ENCODE measurements around the gene EP400. TPM values are rescaled to one million over a fixed set of nuclear protein-coding genes. Genes with fewer than 3 reads are reported as not detected.
A peak's percentile ranks its signal among the peaks of the same experiment; 100 is the strongest.
"Not testable (repeated sequence)": the region's sequence is repeated elsewhere in the genome, so short reads cannot be mapped to it uniquely, and the experiment has no call there.

EP400 gene
- total and polyA plus RNA-seq, 12 donors, result 11.5 to 43.2 (median 28.8) TPM

DNA sequence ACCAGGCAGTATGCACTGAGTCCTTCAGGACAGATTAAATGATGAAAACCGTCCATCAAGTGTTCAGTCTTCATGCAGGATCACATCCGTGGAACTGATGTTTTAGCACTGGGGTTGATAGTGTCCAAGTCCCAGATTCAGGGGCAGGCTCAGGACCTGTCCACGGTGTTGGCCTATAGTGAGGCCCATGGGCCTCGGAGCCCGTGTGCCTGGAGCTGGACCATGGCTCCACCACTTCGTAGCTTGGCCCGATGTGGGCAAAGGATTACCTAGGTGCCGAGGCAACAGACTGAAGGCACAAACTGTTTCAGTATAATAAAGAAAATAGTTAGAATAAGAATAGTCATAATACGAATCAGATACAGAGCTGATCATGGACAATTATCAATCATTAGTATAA is 152.6 kb downstream of the EP400 start:
- peak in 1 of 7 donors; percentile 1 for DNase-seq
- H3K9me3 ChIP-seq (replicated peaks in 1 of 3), result no peaks in the 10 kb centered on the region
- no peaks in the 10 kb centered on the region for H3K27me3 ChIP-seq
- 87 to 97% (median 92%) methylated on average over 9 of the region's 9 CpGs for WGBS, 4 donors
- no peak overlapping the region for H3K4me3 ChIP-seq
- no peak for TF ChIP-seq POLR2A (IDR thresholded peaks at IDR 0.05)
- TF ChIP-seq, protein P1, sequence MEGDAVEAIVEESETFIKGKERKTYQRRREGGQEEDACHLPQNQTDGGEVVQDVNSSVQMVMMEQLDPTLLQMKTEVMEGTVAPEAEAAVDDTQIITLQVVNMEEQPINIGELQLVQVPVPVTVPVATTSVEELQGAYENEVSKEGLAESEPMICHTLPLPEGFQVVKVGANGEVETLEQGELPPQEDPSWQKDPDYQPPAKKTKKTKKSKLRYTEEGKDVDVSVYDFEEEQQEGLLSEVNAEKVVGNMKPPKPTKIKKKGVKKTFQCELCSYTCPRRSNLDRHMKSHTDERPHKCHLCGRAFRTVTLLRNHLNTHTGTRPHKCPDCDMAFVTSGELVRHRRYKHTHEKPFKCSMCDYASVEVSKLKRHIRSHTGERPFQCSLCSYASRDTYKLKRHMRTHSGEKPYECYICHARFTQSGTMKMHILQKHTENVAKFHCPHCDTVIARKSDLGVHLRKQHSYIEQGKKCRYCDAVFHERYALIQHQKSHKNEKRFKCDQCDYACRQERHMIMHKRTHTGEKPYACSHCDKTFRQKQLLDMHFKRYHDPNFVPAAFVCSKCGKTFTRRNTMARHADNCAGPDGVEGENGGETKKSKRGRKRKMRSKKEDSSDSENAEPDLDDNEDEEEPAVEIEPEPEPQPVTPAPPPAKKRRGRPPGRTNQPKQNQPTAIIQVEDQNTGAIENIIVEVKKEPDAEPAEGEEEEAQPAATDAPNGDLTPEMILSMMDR (IDR thresholded peaks at IDR 0.05), result no peak
- H3K36me3 ChIP-seq (replicated peaks in 1 of 2), result peaks cover 0 to 16% of the 10 kb centered on the region in 2 donors
- intact Hi-C loops (cut with DNase I), result no loop called here
- H3K4me1 ChIP-seq (replicated peaks in 1 of 2), result no peaks in the 10 kb centered on the region
- H3K27ac ChIP-seq, result no peak overlapping the region

- WGBS, 4 donors, result 83 to 87% (median 84%) methylated on average over 14 of the region's 14 CpGs
- peak in 2 of 7 donors; percentile 3 to 42 for DNase-seq
- H3K4me1 ChIP-seq (replicated peaks in 1 of 2); H3K27me3 ChIP-seq; intact Hi-C loops (cut with DNase I); H3K4me3 ChIP-seq; H3K9me3 ChIP-seq (replicated peaks in 1 of 3); H3K27ac ChIP-seq: not testable (repeated sequence)
- H3K36me3 ChIP-seq (replicated peaks in 1 of 2), result peaks cover 0 to 16% of the 10 kb centered on the region in 2 donors
Observed at GRCh38 chr12:132103072-132103471, 153.3 kb downstream of the EP400 start.

DNA sequence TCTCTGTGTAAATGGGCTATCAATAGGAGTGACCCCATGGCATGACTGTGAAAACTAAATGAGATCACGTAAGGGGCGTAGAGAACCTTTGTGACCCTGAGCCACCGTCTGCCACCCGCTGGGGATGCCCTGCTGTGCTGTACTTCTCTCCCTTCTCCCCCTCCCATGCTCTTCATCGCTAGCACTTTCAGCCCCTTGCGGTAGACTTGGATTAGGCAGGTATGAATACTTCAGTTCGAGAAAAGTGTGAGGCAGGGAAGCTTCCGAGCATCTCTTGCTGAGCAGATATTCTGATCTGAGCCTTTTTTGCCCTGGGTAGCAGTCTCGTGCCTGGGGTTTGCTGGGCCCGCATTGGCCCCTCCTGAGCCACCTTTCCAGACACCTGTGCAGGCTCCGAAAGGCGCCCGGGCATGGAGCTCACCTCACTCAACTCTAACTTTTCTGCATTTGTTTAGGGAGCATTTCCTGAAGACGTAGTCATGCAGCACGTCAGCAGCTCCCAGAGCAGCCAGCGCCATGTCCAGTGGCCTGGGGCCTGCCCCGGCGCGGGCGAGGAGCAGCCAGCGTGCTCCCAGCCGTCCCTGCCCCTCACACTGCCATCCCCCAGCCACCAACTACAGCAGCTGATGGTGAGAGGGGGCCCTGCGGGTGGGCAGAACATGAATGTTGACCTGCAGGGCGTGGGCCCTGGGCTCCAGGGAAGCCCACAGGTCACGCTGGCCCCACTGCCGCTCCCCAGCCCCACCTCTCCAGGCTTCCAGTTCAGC is 154.0 kb downstream of the EP400 start:
- TF ChIP-seq, protein P1 (IDR thresholded peaks at IDR 0.05), result no peak
- TF ChIP-seq POLR2A (IDR thresholded peaks at IDR 0.05), result no peak
- H3K9me3 ChIP-seq (replicated peaks in 1 of 3), result no peaks in the 10 kb centered on the region
- H3K27me3 ChIP-seq, result no peaks in the 10 kb centered on the region
- DNase-seq, result peak in 1 of 7 donors; percentile 3
- no peak overlapping the region for H3K27ac ChIP-seq
- intact Hi-C loops (cut with DNase I), result no loop called here
- WGBS, 4 donors, result 90 to 95% (median 93%) methylated on average over 8 to 26 of the region's 26 CpGs
- no peaks in the 10 kb centered on the region for H3K4me1 ChIP-seq (replicated peaks in 1 of 2)
- H3K36me3 ChIP-seq (replicated peaks in 1 of 2), result peaks cover 0 to 21% of the 10 kb centered on the region in 2 donors
- H3K4me3 ChIP-seq, result no peak overlapping the region

- no peaks in the 10 kb centered on the region for H3K4me1 ChIP-seq (replicated peaks in 1 of 2)
- H3K36me3 ChIP-seq (replicated peaks in 1 of 2), result peaks cover 0 to 23% of the 10 kb centered on the region in 2 donors
- H3K27me3 ChIP-seq, result no peaks in the 10 kb centered on the region
- no peak overlapping the region for H3K4me3 ChIP-seq
- intact Hi-C loops (cut with DNase I), result no loop called here
- 91 to 94% (median 92%) methylated on average over 3 to 6 of the region's 6 CpGs for WGBS, 4 donors
- H3K27ac ChIP-seq, result no peak overlapping the region
- peak in 1 of 7 donors; percentile 41 for DNase-seq
- no peaks in the 10 kb centered on the region for H3K9me3 ChIP-seq (replicated peaks in 1 of 3)
- TF ChIP-seq POLR2A (IDR thresholded peaks at IDR 0.05), result no peak
- TF ChIP-seq, protein P1 (IDR thresholded peaks at IDR 0.05), result no peak
Observed at GRCh38 chr12:132105467-132105866, 155.7 kb downstream of the EP400 start.

- Histone ChIP-seq H3K27ac (no peak overlapping the region), H3K27me3 (no peaks in the 10 kb centered on the region), H3K9me3 (replicated peaks in 1 of 3) (no peaks in the 10 kb centered on the region), H3K4me3 (no peak overlapping the region), H3K36me3 (replicated peaks in 1 of 2) (peaks cover 0 to 23% of the 10 kb centered on the region in 2 donors), H3K4me1 (replicated peaks in 1 of 2) (no peaks in the 10 kb centered on the region)
- DNase-seq, result no peak
- TF ChIP-seq, protein P1 (IDR thresholded peaks at IDR 0.05), result no peak
- TF ChIP-seq POLR2A (IDR thresholded peaks at IDR 0.05), result no peak
- intact Hi-C loops (cut with DNase I), result no loop called here
- WGBS, 4 donors, result 96 to 99% (median 98%) methylated on average over 7 of the region's 7 CpGs
Observed at GRCh38 chr12:132106921-132107320, 157.2 kb downstream of the EP400 start.

All from adrenal gland (tissue), 12 donors.